Activated B cell treated with CpG ODN at 0.5 μM for 24 hours (primary cell): ENCODE measurements around the gene OR2T34. TPM values are rescaled to one million over a fixed set of nuclear protein-coding genes. Genes with fewer than 3 reads are reported as not detected.

Experiments used
- ATAC-seq: fragments of 200-7000 bp; cut with Tn5 transposase; one replicate; pipeline ENCODE4 v1.10.0; 2021; ENCODE audit warnings: low read depth, mild to moderate bottlenecking, moderate library complexity
- CTCF ChIA-PET: fragments of 350-600 bp; sonication (Branson Sonifier 250); formaldehyde crosslinking; loops from one replicate; lab custom pipeline; 2021; ENCODE audit warnings: antibody characterized with exemption; lab: Charles Lee
- POLR2A ChIA-PET: fragments of 350-600 bp; sonication (Branson Sonifier 250); formaldehyde crosslinking; loops from one replicate; lab custom pipeline; 2021; ENCODE audit warnings: antibody characterized with exemption; lab: Charles Lee
- DNase-seq: peaks from one replicate; pipeline ENCODE4 v3.0.0; 2022
- H3K27ac Mint-ChIP-seq: one replicate; pipeline ENCODE4 v1.8.0; 2020; ENCODE audit warnings: mixed read lengths
- H3K27me3 Mint-ChIP-seq: one replicate; pipeline ENCODE4 v1.8.0; 2021; ENCODE audit warnings: mixed read lengths
- H3K36me3 Mint-ChIP-seq: one replicate; pipeline ENCODE4 v1.8.0; 2021; ENCODE audit warnings: low read depth, mixed read lengths
- H3K4me1 Mint-ChIP-seq: one replicate; pipeline ENCODE4 v1.8.0; 2021; ENCODE audit warnings: mixed read lengths
- H3K4me3 Mint-ChIP-seq: one replicate; pipeline ENCODE4 v1.8.0; 2020; ENCODE audit warnings: mild to moderate bottlenecking, mixed read lengths
- H3K9me3 Mint-ChIP-seq: one replicate; pipeline ENCODE4 v1.8.0; 2020; ENCODE audit warnings: mixed read lengths
- intact Hi-C: fragments of 100-400 bp; cut with micrococcal nuclease; formaldehyde crosslinking; loops from one replicate; pipeline ENCODE4 v1.15.1; 2024
- total RNA-seq: library from RNA; stranded (reverse); gene quantifications from 2 replicates; pipeline ENCODE4 v1.2.3, GENCODE V29; 2022
- TF ChIP-seq, protein P1 (sequence below): fragments of 200-600 bp; IDR thresholded peaks from one replicate; pipeline ENCODE4 v1.8.0; 2022; ENCODE audit warnings: antibody characterized with exemption, mild to moderate bottlenecking

Gene OR2T34
- total RNA-seq, 1 donor from 2014 or later: 0.80 TPM

DNA sequence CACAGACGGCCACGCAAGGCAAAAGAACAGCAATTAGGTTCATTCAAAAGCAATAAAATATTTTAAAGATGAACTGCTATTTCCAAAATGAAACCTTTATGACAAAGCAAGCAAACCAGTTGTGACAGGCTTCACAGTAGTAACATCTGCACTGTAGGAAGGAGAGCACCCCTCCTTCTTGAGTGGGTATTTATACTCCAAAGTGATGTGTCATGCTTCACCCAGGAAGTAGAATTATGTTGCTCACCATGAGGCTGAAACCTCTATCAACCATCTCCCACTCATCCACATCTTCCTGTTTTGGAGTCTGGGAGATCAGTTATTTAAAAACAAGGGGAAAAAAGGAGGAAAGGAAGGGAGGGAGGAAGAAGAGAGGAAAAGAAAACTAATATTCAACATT lies 22.1 kb upstream of the OR2T34 start:
- TF ChIP-seq, protein P1, sequence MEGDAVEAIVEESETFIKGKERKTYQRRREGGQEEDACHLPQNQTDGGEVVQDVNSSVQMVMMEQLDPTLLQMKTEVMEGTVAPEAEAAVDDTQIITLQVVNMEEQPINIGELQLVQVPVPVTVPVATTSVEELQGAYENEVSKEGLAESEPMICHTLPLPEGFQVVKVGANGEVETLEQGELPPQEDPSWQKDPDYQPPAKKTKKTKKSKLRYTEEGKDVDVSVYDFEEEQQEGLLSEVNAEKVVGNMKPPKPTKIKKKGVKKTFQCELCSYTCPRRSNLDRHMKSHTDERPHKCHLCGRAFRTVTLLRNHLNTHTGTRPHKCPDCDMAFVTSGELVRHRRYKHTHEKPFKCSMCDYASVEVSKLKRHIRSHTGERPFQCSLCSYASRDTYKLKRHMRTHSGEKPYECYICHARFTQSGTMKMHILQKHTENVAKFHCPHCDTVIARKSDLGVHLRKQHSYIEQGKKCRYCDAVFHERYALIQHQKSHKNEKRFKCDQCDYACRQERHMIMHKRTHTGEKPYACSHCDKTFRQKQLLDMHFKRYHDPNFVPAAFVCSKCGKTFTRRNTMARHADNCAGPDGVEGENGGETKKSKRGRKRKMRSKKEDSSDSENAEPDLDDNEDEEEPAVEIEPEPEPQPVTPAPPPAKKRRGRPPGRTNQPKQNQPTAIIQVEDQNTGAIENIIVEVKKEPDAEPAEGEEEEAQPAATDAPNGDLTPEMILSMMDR: no peak
- Mint-ChIP-seq H3K4me1 (peaks cover 2% of the 10 kb centered on the region), H3K4me3 (no peak overlapping the region), H3K27ac (no peak overlapping the region), H3K9me3 (no peaks in the 10 kb centered on the region), H3K36me3 (no peaks in the 10 kb centered on the region), H3K27me3 (no peaks in the 10 kb centered on the region)
- DNase-seq: no peak
- ChIA-PET CTCF (no interaction called here), POLR2A (no interaction called here)
- intact Hi-C loops: no loop called here
- no peak for ATAC-seq

GRCh38 chr1:248593226-248593625 lies 18.7 kb upstream of the OR2T34 start:
- TF ChIP-seq, protein P1: no peak
- intact Hi-C loops: no loop called here
- no peaks in the 10 kb centered on the region for H3K27me3 Mint-ChIP-seq
- ChIA-PET CTCF (no interaction called here), POLR2A (no interaction called here)
- H3K36me3 Mint-ChIP-seq: no peaks in the 10 kb centered on the region
- H3K4me3 Mint-ChIP-seq: no peak overlapping the region
- no peak overlapping the region for H3K27ac Mint-ChIP-seq
- H3K9me3 Mint-ChIP-seq: no peaks in the 10 kb centered on the region
- ATAC-seq (no peak), DNase-seq (no peak)
- peaks cover 5% of the 10 kb centered on the region for H3K4me1 Mint-ChIP-seq

DNA sequence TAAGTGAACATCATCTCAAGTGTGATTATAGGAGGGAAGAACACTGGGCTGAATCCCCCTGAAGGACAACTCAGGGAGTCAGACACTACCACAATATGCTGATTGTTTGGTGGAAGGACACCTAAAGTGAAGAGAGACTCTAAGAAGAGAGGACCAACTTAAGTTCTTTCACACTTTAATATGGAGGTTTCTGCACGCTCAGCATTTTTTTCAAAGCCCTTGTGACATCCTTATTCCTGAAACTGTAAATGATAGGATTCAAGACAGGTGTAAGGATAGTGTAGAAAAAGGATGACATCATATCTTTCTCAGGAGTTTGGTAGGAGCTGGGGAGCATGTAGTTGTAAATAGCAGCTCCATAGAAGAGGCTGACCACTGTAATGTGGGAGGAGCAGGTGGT lies 18.1 kb upstream of the OR2T34 start:
- no peak for ATAC-seq
- CTCF ChIA-PET: no interaction called here
- TF ChIP-seq, protein P1: no peak
- no peak overlapping the region for H3K27ac Mint-ChIP-seq
- peaks cover 5% of the 10 kb centered on the region for H3K4me1 Mint-ChIP-seq
- no peaks in the 10 kb centered on the region for H3K27me3 Mint-ChIP-seq
- POLR2A ChIA-PET: no interaction called here
- no peaks in the 10 kb centered on the region for H3K36me3 Mint-ChIP-seq
- no peak overlapping the region for H3K4me3 Mint-ChIP-seq
- no peak for DNase-seq
- intact Hi-C loops: no loop called here
- no peaks in the 10 kb centered on the region for H3K9me3 Mint-ChIP-seq

DNA sequence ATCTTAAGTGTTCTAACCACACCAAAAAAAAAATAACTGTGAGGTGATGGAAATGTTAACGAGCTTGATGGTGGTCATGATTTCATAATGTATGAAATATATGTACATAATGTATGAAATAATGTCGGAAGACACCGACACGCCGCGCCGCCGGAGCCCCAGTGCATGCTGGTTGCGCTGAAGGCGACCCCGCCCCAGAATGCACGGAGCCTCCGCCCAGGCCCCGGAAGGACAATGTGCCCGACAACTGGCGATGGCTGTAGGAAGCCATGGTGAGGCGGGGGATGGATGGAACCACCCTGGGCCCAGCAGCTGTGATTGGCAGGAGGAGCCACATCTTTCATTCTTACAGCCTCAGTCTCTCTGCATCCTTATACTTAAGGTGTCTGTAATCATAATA lies 15.5 kb upstream of the OR2T34 start:
- DNase-seq (no peak), ATAC-seq (no peak)
- Mint-ChIP-seq H3K4me3 (no peak overlapping the region), H3K36me3 (no peaks in the 10 kb centered on the region), H3K27ac (no peak overlapping the region), H3K9me3 (no peaks in the 10 kb centered on the region), H3K27me3 (no peaks in the 10 kb centered on the region), H3K4me1 (peaks cover 3% of the 10 kb centered on the region)
- intact Hi-C loops: no loop called here
- ChIA-PET CTCF (no interaction called here), POLR2A (no interaction called here)
- TF ChIP-seq, protein P1: no peak

GRCh38 chr1:248589334-248589733 lies 14.8 kb upstream of the OR2T34 start:
- intact Hi-C loops: no loop called here
- peaks cover 2% of the 10 kb centered on the region for H3K27me3 Mint-ChIP-seq
- no peak overlapping the region for H3K4me3 Mint-ChIP-seq
- TF ChIP-seq, protein P1: no peak
- ATAC-seq: no peak
- H3K36me3 Mint-ChIP-seq: no peaks in the 10 kb centered on the region
- ChIA-PET POLR2A (no interaction called here), CTCF (no interaction called here)
- H3K4me1 Mint-ChIP-seq: peaks cover 3% of the 10 kb centered on the region
- no peak for DNase-seq
- H3K27ac Mint-ChIP-seq: no peak overlapping the region
- no peaks in the 10 kb centered on the region for H3K9me3 Mint-ChIP-seq
